ENCODE measurements around the gene AEBP2.
"Not testable (repeated sequence)": the region's sequence is repeated elsewhere in the genome, so short reads cannot be mapped to it uniquely, and the experiment has no call there.

DNA sequence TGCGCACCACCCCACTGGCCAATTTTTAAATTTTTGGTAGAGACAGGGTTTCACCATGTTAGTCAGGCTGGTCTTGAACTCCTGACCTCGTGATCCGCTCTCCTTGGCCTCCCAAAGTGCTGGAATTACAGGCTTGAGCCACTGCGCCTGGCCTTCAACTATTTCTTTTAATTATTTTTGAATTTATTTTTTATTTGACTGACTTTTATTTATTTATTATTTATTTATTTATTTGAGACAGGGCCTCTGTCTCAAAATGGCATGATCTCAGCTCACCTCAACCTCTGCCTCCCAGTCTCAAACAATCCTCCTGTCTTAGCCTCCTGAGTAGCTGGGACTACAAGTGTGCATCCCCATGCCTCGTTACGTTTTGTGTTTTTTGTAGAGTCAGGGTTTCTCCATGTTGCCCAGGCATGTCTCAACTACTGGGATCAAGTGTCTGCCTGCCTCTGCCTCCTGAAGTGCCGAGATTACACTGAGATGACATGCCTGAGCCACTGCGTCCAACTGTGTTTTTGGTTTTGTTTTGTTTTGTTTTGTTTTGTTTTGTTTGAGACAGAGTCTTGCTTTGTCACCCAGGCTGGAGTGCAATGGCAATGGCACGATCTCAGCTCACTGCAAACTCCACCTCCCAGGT, 38.5 kb upstream of the AEBP2 start:
- TF ChIP-seq EZH2 (IDR thresholded peaks at IDR 0.05; ENCODE audit: insufficient read depth, poor library complexity, severe bottlenecking); EZH2phosphoT487 (IDR thresholded peaks at IDR 0.05; ENCODE audit: insufficient read depth, low read depth): not testable (repeated sequence)
